Upper lobe of left lung (tissue), 4 donors: ENCODE data around the gene BMAL1.

Source experiments
- EP300 ChIP-seq, 4 donors: sonication (generic); formaldehyde crosslinking; IDR thresholded peaks; one replicate each; pipeline ENCODE4 v1.5.1; 2017; ENCODE audit warnings: antibody characterized with exemption in 4 of 4, control low read depth in 2 of 4
- POLR2A ChIP-seq, 4 donors: fragments of 450-650 bp; IDR thresholded peaks; one replicate each; pipeline ENCODE4 v1.5.1; 2016 to 2017; ENCODE audit warnings: antibody characterized with exemption in 4 of 4, mild to moderate bottlenecking in 2 of 4
- POLR2AphosphoS5 ChIP-seq, 2 donors: sonication (generic); formaldehyde crosslinking; IDR thresholded peaks; one replicate each; pipeline ENCODE4 v1.5.1; 2017; ENCODE audit warnings: antibody characterized with exemption in 2 of 2
- TF ChIP-seq, protein P1 (sequence below), 6 experiments: fragments of 450-650 bp in 4 of 6; fragments of 200-600 bp in 2 of 6; sonication (generic) in 2 of 6; IDR thresholded peaks; one replicate each; pipeline ENCODE4 v1.5.1; 2016 to 2019; ENCODE audit warnings: antibody characterized with exemption in 6 of 6

DNA sequence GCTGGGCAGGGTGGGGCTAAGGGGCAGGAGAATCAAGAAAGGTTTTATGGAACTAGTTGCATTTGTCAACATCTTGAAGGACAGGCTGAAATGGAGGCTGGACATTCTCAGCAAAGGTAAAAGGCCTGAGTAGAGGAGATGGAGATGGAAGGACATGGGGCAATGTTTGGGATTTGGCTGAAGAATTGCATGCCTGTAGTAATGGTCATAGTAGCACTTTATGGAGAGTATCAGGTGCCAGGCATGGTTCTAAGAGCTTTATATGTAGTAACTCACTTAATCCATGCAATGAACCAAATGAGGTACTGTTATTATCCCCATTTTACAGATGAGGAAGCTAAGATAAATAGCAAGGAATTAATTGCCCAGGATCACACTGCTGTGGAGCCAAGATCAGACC, 23.9 kb downstream of the BMAL1 start:
- no peak for TF ChIP-seq POLR2A (IDR thresholded peaks at IDR 0.05)
- TF ChIP-seq, protein P1, sequence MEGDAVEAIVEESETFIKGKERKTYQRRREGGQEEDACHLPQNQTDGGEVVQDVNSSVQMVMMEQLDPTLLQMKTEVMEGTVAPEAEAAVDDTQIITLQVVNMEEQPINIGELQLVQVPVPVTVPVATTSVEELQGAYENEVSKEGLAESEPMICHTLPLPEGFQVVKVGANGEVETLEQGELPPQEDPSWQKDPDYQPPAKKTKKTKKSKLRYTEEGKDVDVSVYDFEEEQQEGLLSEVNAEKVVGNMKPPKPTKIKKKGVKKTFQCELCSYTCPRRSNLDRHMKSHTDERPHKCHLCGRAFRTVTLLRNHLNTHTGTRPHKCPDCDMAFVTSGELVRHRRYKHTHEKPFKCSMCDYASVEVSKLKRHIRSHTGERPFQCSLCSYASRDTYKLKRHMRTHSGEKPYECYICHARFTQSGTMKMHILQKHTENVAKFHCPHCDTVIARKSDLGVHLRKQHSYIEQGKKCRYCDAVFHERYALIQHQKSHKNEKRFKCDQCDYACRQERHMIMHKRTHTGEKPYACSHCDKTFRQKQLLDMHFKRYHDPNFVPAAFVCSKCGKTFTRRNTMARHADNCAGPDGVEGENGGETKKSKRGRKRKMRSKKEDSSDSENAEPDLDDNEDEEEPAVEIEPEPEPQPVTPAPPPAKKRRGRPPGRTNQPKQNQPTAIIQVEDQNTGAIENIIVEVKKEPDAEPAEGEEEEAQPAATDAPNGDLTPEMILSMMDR (IDR thresholded peaks at IDR 0.05), result no peak
- TF ChIP-seq EP300 (IDR thresholded peaks at IDR 0.05), result no peak
- no peak for TF ChIP-seq POLR2AphosphoS5 (IDR thresholded peaks at IDR 0.05)
